PFSK-1 (cell line): ENCODE measurements around the gene RNF126.

Source experiments
- FOXP2 ChIP-seq: optimal IDR thresholded peaks from 2 replicates; pipeline ENCODE3; 2011; ENCODE audit warnings: borderline replicate concordance, control low read depth, inconsistent platforms; ENCODE audit not compliant: insufficient read depth; ENCODE audit errors: extremely low read length, extremely low read depth
- POLR2AphosphoS5 ChIP-seq: IDR thresholded peaks from 2 replicates; pipeline ENCODE4 v1.6.1; 2012; ENCODE audit warnings: low read depth, mild to moderate bottlenecking, control low read depth, low read length, moderate library complexity
- SIN3A ChIP-seq: IDR thresholded peaks from 2 replicates; pipeline ENCODE4 v1.6.1; 2012; ENCODE audit warnings: mild to moderate bottlenecking, low read length, moderate library complexity, borderline replicate concordance; ENCODE audit not compliant: insufficient read depth
- TAF1 ChIP-seq: IDR thresholded peaks from 2 replicates; pipeline ENCODE4 v1.6.1; 2012; ENCODE audit warnings: low read length, control low read depth, borderline replicate concordance; ENCODE audit not compliant: insufficient read depth
- TF ChIP-seq, protein P1 (sequence below), 2 experiments: IDR thresholded peaks; 2 replicates each; pipeline versions ENCODE4 v1.6.1 to v1.8.0; 2011 to 2012; ENCODE audit warnings: low read depth in 2 of 2, low read length in 2 of 2, control low read depth in 1 of 2, inconsistent platforms in 1 of 2, mild to moderate bottlenecking in 1 of 2, moderate library complexity in 1 of 2; ENCODE audit not compliant: insufficient read depth in 1 of 2

Gene RNF126

DNA sequence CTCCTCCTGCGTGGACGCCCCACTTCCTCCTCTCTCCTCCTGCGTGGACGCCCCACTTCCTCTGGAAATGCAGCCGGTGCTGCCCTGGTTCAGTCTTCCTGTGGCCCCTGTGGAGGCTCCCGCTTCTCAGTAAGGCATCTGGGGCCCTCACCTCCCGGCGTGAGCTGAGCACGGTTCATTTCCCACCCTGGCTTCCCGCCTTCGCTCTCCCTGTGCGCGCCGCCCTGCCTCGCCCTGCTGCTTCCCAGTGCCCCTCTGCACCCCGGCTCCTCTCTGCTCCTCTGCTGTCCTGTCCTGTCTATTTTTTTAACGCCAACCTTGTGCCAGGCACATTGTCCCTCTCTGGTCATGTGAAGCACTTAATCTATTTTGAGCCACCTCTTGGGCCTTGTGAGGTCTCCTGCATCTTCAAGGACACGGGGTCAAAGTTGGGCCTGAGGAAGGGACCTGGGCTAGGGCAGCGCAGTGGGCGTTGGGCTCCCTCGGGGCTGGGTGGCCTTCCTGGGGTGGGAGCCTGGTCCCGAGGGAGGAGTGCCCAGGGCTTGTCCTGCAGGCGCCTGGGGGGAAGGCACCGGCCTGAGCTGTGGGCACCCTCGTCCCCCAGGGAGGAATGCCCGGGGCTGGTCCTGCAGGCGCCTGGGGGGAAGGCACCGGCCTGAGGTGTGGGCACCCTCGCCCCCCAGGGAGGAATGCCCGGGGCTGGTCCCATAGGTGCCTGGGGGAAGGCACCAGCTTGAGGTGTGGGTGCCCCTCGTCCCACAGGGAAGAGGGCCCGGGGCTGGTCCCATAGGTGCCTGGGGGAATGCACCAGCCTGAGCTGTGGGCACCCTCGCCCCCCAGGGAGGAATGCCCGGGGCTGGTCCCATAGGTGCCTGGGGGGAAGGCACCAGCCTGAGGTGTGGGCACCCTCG is 60.4 kb downstream of the RNF126 start:
- no peak for TF ChIP-seq FOXP2
- TF ChIP-seq POLR2AphosphoS5: no peak
- TF ChIP-seq TAF1: no peak
- no peak for TF ChIP-seq SIN3A
- TF ChIP-seq, protein P1, sequence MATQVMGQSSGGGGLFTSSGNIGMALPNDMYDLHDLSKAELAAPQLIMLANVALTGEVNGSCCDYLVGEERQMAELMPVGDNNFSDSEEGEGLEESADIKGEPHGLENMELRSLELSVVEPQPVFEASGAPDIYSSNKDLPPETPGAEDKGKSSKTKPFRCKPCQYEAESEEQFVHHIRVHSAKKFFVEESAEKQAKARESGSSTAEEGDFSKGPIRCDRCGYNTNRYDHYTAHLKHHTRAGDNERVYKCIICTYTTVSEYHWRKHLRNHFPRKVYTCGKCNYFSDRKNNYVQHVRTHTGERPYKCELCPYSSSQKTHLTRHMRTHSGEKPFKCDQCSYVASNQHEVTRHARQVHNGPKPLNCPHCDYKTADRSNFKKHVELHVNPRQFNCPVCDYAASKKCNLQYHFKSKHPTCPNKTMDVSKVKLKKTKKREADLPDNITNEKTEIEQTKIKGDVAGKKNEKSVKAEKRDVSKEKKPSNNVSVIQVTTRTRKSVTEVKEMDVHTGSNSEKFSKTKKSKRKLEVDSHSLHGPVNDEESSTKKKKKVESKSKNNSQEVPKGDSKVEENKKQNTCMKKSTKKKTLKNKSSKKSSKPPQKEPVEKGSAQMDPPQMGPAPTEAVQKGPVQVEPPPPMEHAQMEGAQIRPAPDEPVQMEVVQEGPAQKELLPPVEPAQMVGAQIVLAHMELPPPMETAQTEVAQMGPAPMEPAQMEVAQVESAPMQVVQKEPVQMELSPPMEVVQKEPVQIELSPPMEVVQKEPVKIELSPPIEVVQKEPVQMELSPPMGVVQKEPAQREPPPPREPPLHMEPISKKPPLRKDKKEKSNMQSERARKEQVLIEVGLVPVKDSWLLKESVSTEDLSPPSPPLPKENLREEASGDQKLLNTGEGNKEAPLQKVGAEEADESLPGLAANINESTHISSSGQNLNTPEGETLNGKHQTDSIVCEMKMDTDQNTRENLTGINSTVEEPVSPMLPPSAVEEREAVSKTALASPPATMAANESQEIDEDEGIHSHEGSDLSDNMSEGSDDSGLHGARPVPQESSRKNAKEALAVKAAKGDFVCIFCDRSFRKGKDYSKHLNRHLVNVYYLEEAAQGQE (IDR thresholded peaks at IDR 0.05; ENCODE audit: insufficient read depth in 1 of 2, low read depth in 2 of 2, low read length in 2 of 2): no peak

DNA sequence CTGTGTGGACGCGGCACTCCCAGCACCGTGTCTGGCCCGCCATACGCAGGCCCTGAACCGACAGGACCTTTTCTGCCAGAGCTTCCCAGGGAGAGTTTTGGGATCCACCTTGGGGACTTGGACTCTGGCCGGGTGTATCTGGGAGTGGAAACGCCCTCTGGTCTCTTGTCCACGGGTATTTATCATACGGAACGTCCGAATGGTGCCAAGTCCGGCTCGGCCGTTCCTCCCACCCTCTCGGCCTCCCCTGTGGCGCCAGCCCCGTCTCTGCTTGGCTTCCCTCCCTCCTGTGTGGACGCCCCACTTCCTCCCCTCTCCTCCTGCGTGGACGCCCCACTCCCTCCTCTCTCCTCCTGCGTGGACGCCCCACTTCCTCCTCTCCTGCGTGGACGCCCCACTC is 61.2 kb downstream of the RNF126 start:
- TF ChIP-seq POLR2AphosphoS5 (no peak), TAF1 (no peak), SIN3A (no peak), FOXP2 (no peak)
- TF ChIP-seq, protein P1 (IDR thresholded peaks at IDR 0.05; ENCODE audit: insufficient read depth in 1 of 2, low read depth in 2 of 2, low read length in 2 of 2): no peak

DNA sequence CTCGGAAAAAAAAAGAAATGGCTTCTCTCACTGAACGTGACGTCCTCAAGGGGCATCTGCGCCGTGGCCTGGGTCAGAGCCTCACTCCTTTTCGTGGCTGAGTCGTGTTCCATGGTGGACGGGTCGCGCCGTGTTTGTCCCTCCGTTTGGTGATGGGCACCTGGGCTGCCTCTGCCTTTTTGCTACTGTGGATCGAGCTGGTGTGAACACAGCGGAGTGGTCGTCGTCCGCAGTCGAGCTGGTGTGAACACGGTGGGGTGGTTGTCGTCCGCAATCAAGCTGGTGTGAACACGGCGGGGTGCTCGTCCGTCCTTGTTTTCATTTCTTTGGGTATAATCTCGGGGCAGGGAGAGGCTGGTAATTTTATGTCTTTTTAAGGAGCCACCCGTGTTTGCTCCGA is 61.7 kb downstream of the RNF126 start:
- no peak for TF ChIP-seq POLR2AphosphoS5
- TF ChIP-seq, protein P1 (IDR thresholded peaks at IDR 0.05; ENCODE audit: insufficient read depth in 1 of 2, low read depth in 2 of 2, low read length in 2 of 2): no peak
- TF ChIP-seq FOXP2: no peak
